Stimulated activated effector memory CD8-positive, alpha-beta T cell treated with anti-CD3 and anti-CD28 coated beads, Interleukin-12 subunit alpha, Interleukin-12 subunit beta, amount 100 ng/mL, for 72 hours (primary cell): ENCODE data around the gene DNAAF3.
A peak's percentile ranks its signal among the peaks of the same experiment; 100 is the strongest.
"Not testable (repeated sequence)": the region's sequence is repeated elsewhere in the genome, so short reads cannot be mapped to it uniquely, and the experiment has no call there.

Experiments
- ATAC-seq: fragments of 150-1000 bp; cut with Tn5 transposase; 2 replicates; pipeline ENCODE4 v1.10.0; 2021
- DNase-seq, 2 donors: peaks; one replicate each; pipeline ENCODE4 v3.0.0; 2021 to 2022; ENCODE audit warnings: low spot score in 2 of 2
- H3K27ac Mint-ChIP-seq: one replicate; pipeline ENCODE4 v1.8.0; 2022; ENCODE audit warnings: mild to moderate bottlenecking, mixed read lengths
- H3K36me3 Mint-ChIP-seq: one replicate; pipeline ENCODE4 v1.8.0; 2022; ENCODE audit warnings: mild to moderate bottlenecking, mixed read lengths
- H3K4me1 Mint-ChIP-seq: one replicate; pipeline ENCODE4 v1.8.0; 2022; ENCODE audit warnings: mixed read lengths
- H3K4me3 Mint-ChIP-seq: one replicate; pipeline ENCODE4 v1.8.0; 2022; ENCODE audit warnings: mild to moderate bottlenecking, mixed read lengths
- H3K9me3 Mint-ChIP-seq: one replicate; pipeline ENCODE4 v1.8.0; 2022; ENCODE audit warnings: mixed read lengths

DNAAF3 gene

DNA sequence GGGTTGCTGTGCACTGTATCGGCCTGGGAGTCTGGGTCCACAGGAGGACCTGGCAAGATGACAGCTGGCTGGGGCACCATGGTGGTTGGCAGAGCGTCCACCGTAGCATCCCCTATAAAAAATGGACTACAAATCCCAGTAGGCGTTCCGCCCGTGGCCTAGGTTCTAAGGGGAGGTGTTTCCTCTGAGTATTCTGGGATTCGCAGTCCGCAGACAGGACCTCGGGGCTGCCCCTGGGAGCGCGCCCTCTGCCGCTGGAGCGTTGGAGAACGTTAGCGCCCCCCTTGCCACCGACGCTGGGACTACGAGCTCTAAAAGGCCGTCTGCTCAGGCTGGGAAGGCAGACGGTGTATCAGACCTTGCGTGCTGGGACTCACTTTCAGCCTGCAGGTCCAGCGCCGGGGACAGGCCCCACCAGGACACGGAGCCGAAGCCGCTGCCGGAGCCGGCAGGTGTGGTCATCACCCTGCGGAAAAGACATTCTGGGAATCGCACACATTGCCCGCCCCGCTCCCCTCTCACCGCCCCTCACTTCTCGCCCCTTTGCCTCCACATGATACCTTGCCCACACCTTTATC is 372 bp downstream of the DNAAF3 start:
- H3K27ac Mint-ChIP-seq: no peak overlapping the region
- peaks cover 12% of the 10 kb centered on the region for H3K4me1 Mint-ChIP-seq
- peaks cover 5% of the 10 kb centered on the region for H3K36me3 Mint-ChIP-seq
- H3K9me3 Mint-ChIP-seq: no peaks in the 10 kb centered on the region
- DNase-seq (no peak), ATAC-seq (peak; percentile 43)
- H3K4me3 Mint-ChIP-seq: peak overlapping the region; percentile 66

- H3K4me3 Mint-ChIP-seq: no peak overlapping the region
- H3K9me3 Mint-ChIP-seq: no peaks in the 10 kb centered on the region
- no peak overlapping the region for H3K27ac Mint-ChIP-seq
- peaks cover 18% of the 10 kb centered on the region for H3K4me1 Mint-ChIP-seq
- ATAC-seq (no peak), DNase-seq (no peak)
- H3K36me3 Mint-ChIP-seq: peaks cover 3% of the 10 kb centered on the region
Observed at GRCh38 chr19:55161571-55162322, 4.7 kb downstream of the DNAAF3 start.

GRCh38 chr19:55160986-55161365 is 5.4 kb downstream of the DNAAF3 start:
- Mint-ChIP-seq H3K27ac (no peak overlapping the region), H3K36me3 (no peaks in the 10 kb centered on the region), H3K9me3 (no peaks in the 10 kb centered on the region), H3K4me1 (peaks cover 16% of the 10 kb centered on the region), H3K4me3 (no peak overlapping the region)
- ATAC-seq: no peak
- DNase-seq: no peak

DNA sequence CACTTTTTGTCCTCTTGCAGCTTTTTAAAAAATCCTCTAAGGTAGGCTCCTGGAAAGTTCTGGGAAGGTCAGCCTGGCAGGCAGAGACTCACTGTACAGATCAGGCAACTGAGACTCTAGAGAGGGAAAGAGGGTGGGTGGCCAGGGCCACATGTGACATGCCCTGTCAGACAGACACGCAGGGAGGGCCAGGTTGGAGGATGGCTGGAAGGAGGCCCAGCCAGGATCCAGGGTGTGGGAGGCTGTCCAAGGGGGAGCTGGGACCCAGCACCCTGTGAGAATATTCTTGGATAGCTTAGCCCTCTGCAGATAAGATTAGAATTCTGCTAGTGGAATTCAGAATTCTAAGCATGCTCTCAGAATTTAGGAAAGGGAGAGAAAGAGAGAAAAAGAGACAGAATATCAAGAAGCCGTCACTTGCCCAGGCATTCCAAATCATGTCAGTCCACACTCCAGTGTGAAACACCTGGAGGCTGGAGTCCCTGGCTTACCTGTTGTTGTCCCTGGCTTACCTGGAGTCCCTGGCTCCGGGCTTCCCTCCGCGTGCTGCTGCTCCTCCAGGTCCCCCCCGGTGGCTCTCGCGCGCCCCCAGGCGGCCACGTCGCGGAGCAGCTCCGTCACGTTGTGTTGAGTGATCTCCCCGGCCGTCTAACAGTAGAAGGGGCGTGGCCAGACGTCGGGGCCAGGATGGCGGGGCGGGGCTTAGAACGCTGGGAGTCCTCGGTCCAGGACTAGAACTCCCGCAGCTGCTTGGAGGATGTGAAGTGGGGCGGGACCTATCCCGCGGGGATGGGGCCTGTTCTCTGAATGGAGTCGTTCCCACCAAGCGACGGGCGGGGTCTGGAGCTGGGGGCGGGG is 6.1 kb downstream of the DNAAF3 start:
- Mint-ChIP-seq H3K4me3 (no peak overlapping the region), H3K27ac (no peak overlapping the region), H3K36me3 (no peaks in the 10 kb centered on the region), H3K9me3 (no peaks in the 10 kb centered on the region), H3K4me1 (peaks cover 16% of the 10 kb centered on the region)
- ATAC-seq (peak; percentile 89), DNase-seq (peak; percentile 91 to 93)

- Mint-ChIP-seq H3K4me3 (no peak overlapping the region), H3K36me3 (no peaks in the 10 kb centered on the region), H3K27ac (no peak overlapping the region), H3K9me3 (no peaks in the 10 kb centered on the region), H3K4me1 (peaks cover 21% of the 10 kb centered on the region)
- ATAC-seq: no peak
- no peak for DNase-seq
Observed at GRCh38 chr19:55158848-55159749, 7.3 kb downstream of the DNAAF3 start.

- DNase-seq: no peak
- no peaks in the 10 kb centered on the region for H3K9me3 Mint-ChIP-seq
- no peaks in the 10 kb centered on the region for H3K36me3 Mint-ChIP-seq
- no peak for ATAC-seq
- H3K4me3 Mint-ChIP-seq: no peak overlapping the region
- H3K4me1 Mint-ChIP-seq: peaks cover 26% of the 10 kb centered on the region
- H3K27ac Mint-ChIP-seq: no peak overlapping the region
Observed at GRCh38 chr19:55158423-55158822, 8.0 kb downstream of the DNAAF3 start.

- Mint-ChIP-seq H3K9me3 (peaks cover 1% of the 10 kb centered on the region), H3K36me3 (no peaks in the 10 kb centered on the region), H3K4me1 (peaks cover 27% of the 10 kb centered on the region), H3K27ac (no peak within 1 kb of the TSS), H3K4me3 (peak within 1 kb of the TSS; percentile 15)
- ATAC-seq: no peak
- no peak for DNase-seq
Observed at GRCh38 chr19:55157064-55157908, 9.1 kb downstream of the DNAAF3 start, which contains the start of gene TNNI3. Gene TNNI3 (minus strand): TSS chr19:55157732. CDS start chr19:55157589, 143 bp downstream.

DNA sequence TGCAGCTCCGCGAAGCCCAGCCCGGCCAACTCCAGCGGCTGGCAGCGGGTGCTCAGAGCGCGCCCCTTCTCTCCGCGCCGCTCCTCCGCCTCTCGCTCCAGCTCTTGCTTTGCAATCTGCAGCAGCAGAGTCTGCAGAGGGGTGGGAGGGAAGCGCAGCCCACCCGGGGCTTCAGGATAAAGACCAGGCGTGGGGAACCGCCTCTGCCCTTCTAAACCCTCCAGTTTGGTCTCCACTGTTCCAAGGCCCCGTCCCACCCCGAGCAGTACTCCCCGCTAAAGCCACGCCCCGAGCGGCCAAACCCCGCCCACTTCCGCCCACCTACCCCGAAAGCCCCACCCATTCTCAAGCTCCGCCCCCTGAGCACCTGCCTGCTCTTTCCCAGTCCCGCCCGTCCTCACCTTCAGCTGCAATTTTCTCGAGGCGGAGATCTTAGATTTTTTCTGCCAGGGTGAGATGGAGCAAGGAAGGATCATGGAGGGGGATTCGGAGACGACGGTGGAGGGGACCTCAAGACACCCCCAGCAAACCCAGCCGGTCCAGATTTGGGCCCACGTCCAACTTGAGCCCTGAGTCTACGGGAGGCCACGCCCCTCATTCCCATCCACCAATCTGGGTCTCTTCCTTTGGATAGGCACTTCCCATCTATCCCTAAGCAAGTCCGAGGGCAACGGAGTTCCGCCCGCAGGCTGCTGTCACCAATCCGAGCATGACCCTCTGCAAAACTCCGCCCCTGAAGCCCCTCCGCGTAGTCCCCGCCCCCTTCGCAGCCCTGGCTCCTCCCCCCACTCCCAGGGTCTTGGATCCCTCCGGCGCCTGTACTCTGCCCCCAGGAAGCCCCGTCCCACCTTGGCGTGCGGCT is 10.0 kb downstream of the DNAAF3 start:
- Mint-ChIP-seq H3K27ac (no peak overlapping the region), H3K36me3 (no peaks in the 10 kb centered on the region), H3K9me3 (peaks cover 6% of the 10 kb centered on the region), H3K4me3 (peak overlapping the region; percentile 15), H3K4me1 (peaks cover 36% of the 10 kb centered on the region)
- DNase-seq (no peak), ATAC-seq (no peak)

DNA sequence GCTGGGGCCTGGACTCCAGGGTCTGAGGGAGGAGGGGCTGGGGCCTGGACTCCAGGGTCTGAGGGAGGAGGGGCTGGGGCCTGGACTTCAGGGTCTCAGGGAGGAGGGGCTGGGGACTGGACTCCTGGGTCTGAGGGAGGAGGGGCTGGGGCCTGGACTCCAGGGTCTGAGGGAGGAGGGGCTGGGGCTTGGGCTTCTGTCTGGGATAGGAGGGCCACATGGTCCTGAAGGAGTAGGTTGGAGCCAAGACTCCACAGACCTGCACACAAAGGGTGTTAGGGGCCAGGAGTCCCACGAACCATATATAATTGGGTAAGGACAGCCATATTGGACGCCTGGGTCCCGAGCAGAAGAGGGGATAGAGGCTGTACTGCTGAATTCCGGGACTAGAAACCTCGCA is 10.6 kb downstream of the DNAAF3 start:
- H3K9me3 Mint-ChIP-seq, DNase-seq, H3K4me3 Mint-ChIP-seq, H3K27ac Mint-ChIP-seq, ATAC-seq, H3K36me3 Mint-ChIP-seq: not testable (repeated sequence)
- H3K4me1 Mint-ChIP-seq: peaks cover 35% of the 10 kb centered on the region

DNA sequence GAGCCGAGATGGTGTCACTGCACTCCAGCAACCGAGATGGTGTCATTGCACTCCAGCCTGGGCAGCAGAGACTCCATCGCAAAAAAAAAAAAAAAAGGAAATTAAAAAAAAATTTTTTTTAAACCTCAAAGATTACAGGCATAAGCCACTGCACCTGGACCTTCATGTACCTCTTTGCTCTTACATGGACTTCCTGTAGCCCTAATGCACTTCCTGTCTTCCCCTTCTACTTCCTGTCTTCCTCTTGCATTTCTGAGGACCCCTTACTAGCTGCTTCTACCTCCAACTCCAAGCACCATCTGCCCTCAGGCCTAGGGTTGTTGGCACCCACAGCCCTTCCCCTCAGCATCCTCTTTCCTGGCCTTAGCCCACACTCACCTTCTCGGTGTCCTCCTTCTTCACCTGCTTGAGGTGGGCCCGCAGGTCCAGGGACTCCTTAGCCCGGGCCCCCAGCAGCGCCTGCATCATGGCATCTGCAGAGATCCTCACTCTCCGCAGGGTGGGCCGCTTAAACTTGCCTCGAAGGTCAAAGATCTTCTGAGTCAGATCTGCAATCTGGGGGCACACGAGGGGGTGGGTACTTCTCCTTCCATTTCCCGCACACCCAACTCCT is 12.7 kb downstream of the DNAAF3 start:
- Mint-ChIP-seq H3K27ac (no peak overlapping the region), H3K36me3 (no peaks in the 10 kb centered on the region), H3K9me3 (peaks cover 6% of the 10 kb centered on the region), H3K4me1 (peaks cover 26% of the 10 kb centered on the region), H3K4me3 (no peak overlapping the region)
- DNase-seq: no peak
- ATAC-seq: no peak

DNA sequence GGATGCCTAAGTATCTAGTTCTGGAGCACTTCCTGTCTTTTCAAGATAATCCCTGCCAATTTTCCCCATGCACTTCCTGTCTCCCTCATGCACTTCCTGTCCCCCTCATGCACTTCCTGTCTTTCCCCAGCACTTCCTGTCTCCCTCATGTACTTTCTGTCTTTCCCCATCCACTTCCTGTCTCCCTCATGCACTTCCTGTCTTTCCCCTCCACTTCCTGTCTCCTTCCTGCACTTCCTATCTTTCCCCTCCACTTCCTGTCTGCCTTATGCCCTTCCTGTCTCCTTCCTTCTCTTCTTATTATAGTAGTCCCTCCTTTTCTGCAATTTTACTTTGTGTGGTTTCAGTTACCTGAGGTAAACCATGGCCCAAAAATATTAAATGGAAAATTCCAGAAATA is 14.4 kb downstream of the DNAAF3 start:
- no peak for DNase-seq
- Mint-ChIP-seq H3K27ac (peak overlapping the region; percentile 75), H3K4me3 (no peak overlapping the region), H3K36me3 (no peaks in the 10 kb centered on the region), H3K4me1 (peaks cover 26% of the 10 kb centered on the region), H3K9me3 (peaks cover 6% of the 10 kb centered on the region)
- no peak for ATAC-seq

DNA sequence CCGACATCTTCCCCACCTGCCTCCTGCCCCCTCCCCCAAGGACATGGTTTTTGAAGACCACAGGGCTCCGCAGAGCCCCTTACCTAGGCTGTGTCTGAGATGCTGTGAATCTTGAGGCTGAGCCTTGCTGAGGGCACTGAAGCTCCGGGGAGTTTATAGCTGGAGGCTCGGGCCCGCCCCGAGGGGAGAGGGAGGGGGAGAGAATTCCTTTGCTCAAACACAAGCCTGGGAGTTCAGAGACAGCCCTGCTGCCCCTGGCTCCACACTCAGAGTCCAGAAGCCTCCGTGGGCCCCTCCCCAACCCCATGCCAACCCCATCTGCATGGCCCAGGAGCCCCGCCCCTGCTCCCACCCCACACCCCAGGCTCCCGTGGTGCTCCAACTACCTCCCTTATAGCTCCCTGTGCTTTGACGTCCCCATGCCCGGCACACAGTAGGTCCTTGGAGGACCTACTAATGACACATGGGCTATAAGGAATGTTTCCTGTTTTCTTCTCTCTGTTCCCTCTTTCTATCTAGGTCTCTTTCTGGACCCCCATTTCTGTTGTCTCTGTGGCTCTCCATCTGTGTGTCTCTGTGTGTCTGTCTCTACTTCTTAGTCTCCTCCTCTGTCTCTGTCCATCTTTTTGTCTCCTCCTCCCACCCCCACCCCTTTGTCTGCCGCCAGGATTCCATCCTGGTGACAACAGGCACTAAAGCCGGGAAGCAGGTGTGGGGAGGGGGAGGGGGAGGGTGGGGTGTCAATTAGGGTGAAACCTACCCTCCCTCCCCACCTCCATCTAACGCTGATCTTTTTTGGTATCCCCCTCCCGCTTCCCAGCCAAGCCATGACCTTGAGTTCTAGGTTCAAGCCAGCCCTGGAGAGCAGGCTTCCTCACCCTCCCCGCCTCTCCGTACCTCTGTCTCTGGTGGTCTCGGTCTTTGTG is 17.1 kb downstream of the DNAAF3 start, which contains the start of gene TNNT1:
Gene TNNT1 (minus strand): TSS at position 129 of the 926 bp plus-strand sequence. CDS start 2,049 bp downstream, outside the sequence.
- no peak within 1 kb of the TSS for H3K4me3 Mint-ChIP-seq

More for the DNA sequence above, 17.1 kb downstream of the DNAAF3 start, which contains the start of gene TNNT1:
- Mint-ChIP-seq H3K4me1 (peaks cover 17% of the 10 kb centered on the region), H3K36me3 (no peaks in the 10 kb centered on the region), H3K9me3 (peaks cover 6% of the 10 kb centered on the region), H3K27ac (no peak within 1 kb of the TSS)
- DNase-seq (no peak), ATAC-seq (no peak)
